GM12864 (cell line): ENCODE measurements around the gene RUSC1.

ENCODE experiments used
- DNase-seq: peaks from one replicate; pipeline ENCODE4 v3.0.0-alpha.2; 2011; ENCODE audit warnings: low read depth
- H3K4me3 ChIP-seq: 2 replicates; pipeline ENCODE4 v1.5.1; 2011; ENCODE audit warnings: mild to moderate bottlenecking, low read depth, low read length, control low read depth
- CTCF ChIP-seq: IDR thresholded peaks from 2 replicates; pipeline ENCODE4 v1.5.1; 2011; ENCODE audit warnings: low read depth, mild to moderate bottlenecking, moderate library complexity, low read length, control low read depth, inconsistent platforms; ENCODE audit errors: missing control alignments

Gene RUSC1

GRCh38 chr1:155278689-155279160 is 42.0 kb upstream of the RUSC1 start:
- H3K4me3 ChIP-seq: no peak overlapping the region
- DNase-seq: no peak
- TF ChIP-seq CTCF: no peak

- no peak for DNase-seq
- TF ChIP-seq CTCF: no peak
- H3K4me3 ChIP-seq: no peak overlapping the region
Observed at GRCh38 chr1:155279268-155279667, 41.4 kb upstream of the RUSC1 start.

- no peak for DNase-seq
- no peak for TF ChIP-seq CTCF
- no peak overlapping the region for H3K4me3 ChIP-seq
Observed at GRCh38 chr1:155282488-155283091, 38.1 kb upstream of the RUSC1 start.

GRCh38 chr1:155284476-155284875 is 36.2 kb upstream of the RUSC1 start:
- no peak for DNase-seq
- no peak overlapping the region for H3K4me3 ChIP-seq
- no peak for TF ChIP-seq CTCF

- TF ChIP-seq CTCF: no peak
- no peak for DNase-seq
- H3K4me3 ChIP-seq: no peak overlapping the region
Observed at GRCh38 chr1:155285063-155285462, 35.6 kb upstream of the RUSC1 start.

GRCh38 chr1:155285631-155286044 is 35.1 kb upstream of the RUSC1 start:
- DNase-seq: no peak
- no peak overlapping the region for H3K4me3 ChIP-seq
- TF ChIP-seq CTCF: no peak

- H3K4me3 ChIP-seq: no peak overlapping the region
- DNase-seq: no peak
- TF ChIP-seq CTCF: no peak
Observed at GRCh38 chr1:155286544-155286943, 34.1 kb upstream of the RUSC1 start.
